Heart right ventricle (tissue), 16 donors: ENCODE results near the gene UBA3. TPM values are rescaled to one million over a fixed set of nuclear protein-coding genes. Genes with fewer than 3 reads are reported as not detected.
A peak's percentile ranks its signal among the peaks of the same experiment; 100 is the strongest.

ENCODE experiments used
- ATAC-seq, 8 donors: fragments of 200-7000 bp; cut with Tn5 transposase; one replicate each; pipeline ENCODE4 v1.9.1; 2020; ENCODE audit warnings: mild to moderate bottlenecking in 8 of 8, moderate library complexity in 8 of 8, moderate number of reproducible peaks in 1 of 8
- DNase-seq, 2 donors: peaks; one replicate each; pipeline ENCODE4 v3.0.0-alpha.2; 2020
- H3K27ac ChIP-seq, 10 donors: fragments of 200-600 bp; sonication (generic) in 2 of 10; one replicate each; pipeline versions ENCODE4 v1.5.0 to v1.8.0; 2020 to 2022; ENCODE audit warnings: mild to moderate bottlenecking in 3 of 10
- H3K27me3 ChIP-seq, 7 donors: fragments of 200-600 bp; one replicate each; pipeline ENCODE4 v1.8.0; 2021 to 2022; ENCODE audit warnings: mild to moderate bottlenecking in 2 of 7
- H3K36me3 ChIP-seq, 9 donors: fragments of 200-600 bp; sonication (generic) in 1 of 9; one replicate each; pipeline versions ENCODE4 v1.5.0 to v1.8.0; 2020 to 2022; ENCODE audit warnings: mild to moderate bottlenecking in 2 of 9
- H3K4me1 ChIP-seq, 9 donors: fragments of 200-600 bp; sonication (generic) in 1 of 9; one replicate each; pipeline versions ENCODE4 v1.5.0 to v1.8.0; 2020 to 2022; ENCODE audit warnings: mild to moderate bottlenecking in 4 of 9
- H3K4me3 ChIP-seq, 10 donors: fragments of 200-600 bp; sonication (generic) in 2 of 10; one replicate each; pipeline versions ENCODE4 v1.5.0 to v1.8.0; 2020 to 2022; ENCODE audit warnings: mild to moderate bottlenecking in 7 of 10, moderate library complexity in 2 of 10
- H3K9me3 ChIP-seq, 11 donors: fragments of 200-600 bp in 10 of 11; sonication (generic) in 2 of 11; one replicate each; pipeline versions ENCODE4 v1.5.0 to v1.8.0; 2013 to 2022; ENCODE audit warnings: mild to moderate bottlenecking in 2 of 11, control low read depth in 1 of 11, moderate library complexity in 1 of 11
- WGBS, 2 donors: extraction: QIAGEN DNeasy Blood & Tissue Kit; methylation state at CpG; one replicate each; pipeline ENCODE4 v1.1.7; 2013; ENCODE audit warnings: inconsistent platforms in 1 of 2; 5-methylcytosine and 5-hydroxymethylcytosine counted together
- intact Hi-C, 10 donors: fragments of 100-400 bp; cut with DNase I; formaldehyde crosslinking; loops; one replicate each; pipeline versions ENCODE4 v1.11.1 to v1.14.2; 2022
- polyA plus RNA-seq, 2 donors: library from polyadenylated mRNA; stranded (reverse); fragments of 200-250 nt; gene quantifications; one replicate each; pipeline ENCODE4 v1.2.3, GENCODE V29; 2013
- total RNA-seq, 10 donors: library from RNA; stranded (reverse); fragmentation: NEBNext Ultra II Directional in 3 of 10; extraction: Animal tissue kit (Norgen Biotek cat#: 25700) in 3 of 10; gene quantifications; one replicate each; pipeline versions ENCODE4 v1.2.1 to v1.2.4, GENCODE V29; 2021 to 2023
- TF ChIP-seq, protein P1 (sequence below), 9 donors: fragments of 200-600 bp; sonication (generic) in 2 of 9; IDR thresholded peaks; one replicate each; pipeline versions ENCODE4 v1.5.0 to v1.8.0; 2021 to 2022; ENCODE audit warnings: antibody characterized with exemption in 9 of 9, mild to moderate bottlenecking in 5 of 9, moderate library complexity in 1 of 9
- donor health status: Arrhythmogenic right ventricular cardiomyopathy.
- donor health status: ischemic (EF 13 %, LVEDD 7.1; RV severe dilation, severe dysfunction).
- donor health status: healthy with polysubstance abuse.
- donor health status: DM: no; HTN: yes; CAD: no.
- donor health status: DM: no; HTN: no; CAD: no.
- donor health status: ischemic (EF 25% LVEDD 6.9; RV normal size, moderate dysfunction).
- donor health status: ischemic (EF 25% LVEDD 5.7; RV mildly dilated, moderate dysfunction).
- donor health status: healthy.
- donor health status: DM: yes; HTN: yes; CAD: no.
- donor health status: Ischemic cardiomyopathy.
- donor health status: ischemic (EF 35%, LVEDD 5.7; RV mildly dilated, moderate dysfunction).
- donor health status: nonischemic (EF 11% LVEDD 7.7; RV severe dilation, severe dysfunction).
- donor health status: DM: yes; HTN: yes; CAD: no.
- donor health status: PGD.
- donor health status: ischemic (EF 29% LVEDD 5.4; RV normal size, mild dysfunction).
- donor health status: nonischemic (EF 23%, LVEDD 6.1; RV moderate dilation, normal function).

Gene UBA3
- total and polyA plus RNA-seq, 12 donors = 36.7 to 119 (median 86.5) TPM

DNA sequence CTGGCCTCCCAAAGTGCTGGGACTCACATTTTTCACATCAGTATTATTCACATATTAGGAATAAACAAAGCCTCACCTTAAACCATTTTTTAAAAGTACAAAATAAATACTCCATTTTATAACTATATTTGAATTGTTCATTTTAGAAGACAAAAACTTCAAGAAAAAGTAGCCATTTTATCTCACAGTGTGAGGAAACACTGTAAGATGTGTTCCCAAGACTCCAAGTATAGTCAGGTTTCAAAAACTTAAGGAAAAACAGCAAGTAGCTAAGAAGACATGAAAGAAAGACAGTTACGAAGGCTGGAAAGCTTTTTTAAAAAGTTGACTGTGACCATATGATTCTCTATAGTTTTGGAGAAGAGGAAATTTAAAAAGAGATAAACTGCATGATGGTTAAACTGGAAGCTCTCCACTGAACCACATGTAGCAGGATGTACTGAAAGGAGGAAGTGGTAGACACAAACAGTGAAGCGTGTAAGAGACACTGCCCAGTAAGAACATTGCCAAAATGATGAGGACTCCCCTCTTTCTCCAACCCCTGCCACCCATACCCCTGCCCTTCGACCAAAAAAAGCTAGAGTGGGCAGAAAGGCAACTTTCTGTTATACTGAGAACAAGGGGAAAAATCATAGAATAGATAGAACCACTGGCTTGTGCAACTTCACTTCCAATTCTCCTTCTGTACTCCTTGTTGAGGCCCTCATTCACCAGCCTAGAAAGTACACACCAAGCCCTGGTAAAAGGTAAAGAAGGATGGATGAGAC is 21.8 kb downstream of the UBA3 start:
- intact Hi-C loops = no loop called here
- DNase-seq = no peak
- no peaks in the 10 kb centered on the region for H3K27me3 ChIP-seq
- H3K4me1 ChIP-seq = peaks cover 0 to 15% (median 0%) of the 10 kb centered on the region in 9 donors
- WGBS, 2 donors = 87 to 93% methylated on average over 3 of the region's 3 CpGs
- H3K4me3 ChIP-seq = no peak overlapping the region
- H3K9me3 ChIP-seq = no peaks in the 10 kb centered on the region
- peak overlapping the region in 1 of 10 donors; percentile 39 for H3K27ac ChIP-seq
- peaks cover 0 to 100% (median 59%) of the 10 kb centered on the region in 9 donors for H3K36me3 ChIP-seq
- TF ChIP-seq, protein P1, sequence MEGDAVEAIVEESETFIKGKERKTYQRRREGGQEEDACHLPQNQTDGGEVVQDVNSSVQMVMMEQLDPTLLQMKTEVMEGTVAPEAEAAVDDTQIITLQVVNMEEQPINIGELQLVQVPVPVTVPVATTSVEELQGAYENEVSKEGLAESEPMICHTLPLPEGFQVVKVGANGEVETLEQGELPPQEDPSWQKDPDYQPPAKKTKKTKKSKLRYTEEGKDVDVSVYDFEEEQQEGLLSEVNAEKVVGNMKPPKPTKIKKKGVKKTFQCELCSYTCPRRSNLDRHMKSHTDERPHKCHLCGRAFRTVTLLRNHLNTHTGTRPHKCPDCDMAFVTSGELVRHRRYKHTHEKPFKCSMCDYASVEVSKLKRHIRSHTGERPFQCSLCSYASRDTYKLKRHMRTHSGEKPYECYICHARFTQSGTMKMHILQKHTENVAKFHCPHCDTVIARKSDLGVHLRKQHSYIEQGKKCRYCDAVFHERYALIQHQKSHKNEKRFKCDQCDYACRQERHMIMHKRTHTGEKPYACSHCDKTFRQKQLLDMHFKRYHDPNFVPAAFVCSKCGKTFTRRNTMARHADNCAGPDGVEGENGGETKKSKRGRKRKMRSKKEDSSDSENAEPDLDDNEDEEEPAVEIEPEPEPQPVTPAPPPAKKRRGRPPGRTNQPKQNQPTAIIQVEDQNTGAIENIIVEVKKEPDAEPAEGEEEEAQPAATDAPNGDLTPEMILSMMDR (IDR thresholded peaks at IDR 0.05) = no peak
- ATAC-seq = no peak

DNA sequence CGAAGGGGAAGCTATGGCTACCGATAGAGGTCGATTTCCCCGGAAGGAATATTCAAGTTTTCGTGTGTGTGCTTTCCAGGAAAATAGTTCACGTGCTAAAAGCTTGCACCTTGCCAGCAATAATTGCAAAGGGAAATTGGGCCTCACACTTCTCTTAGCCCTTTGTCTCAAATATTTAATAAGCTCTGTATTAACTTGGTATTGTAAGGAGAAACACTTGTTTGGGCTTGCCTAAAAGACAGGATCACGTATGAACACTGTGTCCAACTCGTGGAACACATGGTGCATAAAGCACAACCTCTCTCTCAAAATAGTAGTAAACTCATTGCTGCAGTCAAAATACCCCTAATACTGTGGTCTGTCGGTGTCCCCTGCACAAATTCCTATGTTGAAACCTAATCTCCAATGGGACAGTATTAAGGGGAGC is 27.7 kb downstream of the UBA3 start:
- WGBS, 2 donors = 8 to 11% methylated on average over 9 of the region's 9 CpGs
- Histone ChIP-seq H3K4me3 (peak overlapping the region; percentile 66 to 99 (median 76)), H3K9me3 (no peaks in the 10 kb centered on the region), H3K36me3 (peaks cover 0 to 70% (median 22%) of the 10 kb centered on the region in 9 donors), H3K27me3 (no peaks in the 10 kb centered on the region), H3K4me1 (peaks cover 3 to 36% (median 32%) of the 10 kb centered on the region in 9 donors), H3K27ac (peak overlapping the region in 9 of 10 donors; percentile 87 to 98 (median 92))
- intact Hi-C loops = loop anchor here in 2 of 10 donors (2.0 to 5.0 kb wide), 2 partner anchors 26 to 40 kb away; partner anchors contain the start of gene EOGT (in 2 of the 2)
- TF ChIP-seq, protein P1 (IDR thresholded peaks at IDR 0.05) = no peak
- no peak for DNase-seq
- peak in 3 of 8 donors; percentile 1 to 18 (median 9) for ATAC-seq

DNA sequence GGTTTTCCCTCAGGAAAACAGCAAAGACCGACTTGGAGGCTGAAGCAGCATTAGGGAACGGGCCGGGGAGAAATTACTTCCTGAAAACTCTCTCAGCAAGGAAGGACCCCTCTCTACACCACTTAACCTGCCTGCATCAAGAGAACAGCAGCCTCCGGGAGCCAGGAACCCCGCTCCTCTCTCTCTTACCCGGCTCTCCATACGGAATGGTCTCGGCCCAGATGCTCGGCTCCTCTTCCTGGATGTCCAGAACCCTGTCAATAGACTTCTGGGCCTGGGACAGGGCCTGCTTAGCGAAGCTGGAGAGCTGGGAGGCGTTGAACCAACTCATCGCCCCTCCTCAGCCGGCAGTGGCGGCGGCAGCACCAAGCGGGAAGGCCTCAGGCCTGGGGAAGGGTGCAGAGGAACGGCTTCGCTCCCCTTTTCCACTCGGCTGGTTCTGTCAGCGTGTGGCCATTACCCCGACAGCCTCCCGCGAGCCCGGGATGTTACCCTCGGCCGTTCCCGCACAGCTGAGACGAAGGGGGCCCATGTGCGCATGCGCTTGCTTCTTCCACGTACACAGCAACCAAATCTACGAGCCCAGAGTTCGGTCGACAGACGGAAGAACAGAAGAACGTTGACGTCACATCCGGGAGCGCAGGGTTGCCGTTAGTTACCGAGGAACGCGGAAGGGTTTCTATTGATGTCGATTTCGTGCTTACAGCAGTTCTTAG is 28.3 kb downstream of the UBA3 start, which contains the start of gene TMF1:
TMF1 (minus strand) TSS at position 578 of the 716 bp plus-strand sequence; CDS start at position 331, 247 bp downstream.
- 0% methylated on average over 45 of the region's 45 CpGs for WGBS, 2 donors
- Histone ChIP-seq H3K4me1 (peaks cover 3 to 42% (median 36%) of the 10 kb centered on the region in 9 donors), H3K27ac (peak within 1 kb of the TSS; percentile 82 to 98 (median 92)), H3K36me3 (peaks cover 0 to 70% (median 28%) of the 10 kb centered on the region in 9 donors), H3K4me3 (peak within 1 kb of the TSS; percentile 66 to 99 (median 76)), H3K27me3 (no peaks in the 10 kb centered on the region), H3K9me3 (no peaks in the 10 kb centered on the region)
- peak; percentile 96 to 99 (median 98) for ATAC-seq
- intact Hi-C loops = loop anchor here in 2 of 10 donors (2.0 to 5.0 kb wide), 2 partner anchors 27 to 40 kb away; partner anchors contain the start of gene EOGT (in 2 of the 2)
- TF ChIP-seq, protein P1 (IDR thresholded peaks at IDR 0.05) = no peak
- peak; percentile 98 for DNase-seq

DNA sequence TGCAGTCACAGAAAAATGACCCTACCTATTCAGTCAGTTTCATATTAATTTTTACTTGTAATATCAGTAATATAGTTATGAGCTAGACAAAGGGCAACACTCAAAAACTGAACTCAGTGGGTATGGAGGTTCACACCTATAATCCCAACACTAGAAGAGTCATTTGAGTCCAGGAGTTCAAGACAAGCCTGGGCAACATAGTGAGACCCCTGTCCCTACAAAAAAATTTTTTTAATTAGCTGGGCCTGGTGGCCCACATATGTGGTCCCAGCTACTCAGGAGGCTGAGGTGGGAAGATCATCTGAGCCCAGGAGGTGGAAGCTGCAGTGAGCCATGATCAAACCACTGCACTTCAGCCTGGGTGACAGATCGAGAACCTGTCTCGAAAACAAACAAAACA is 31.2 kb downstream of the UBA3 start:
- no peaks in the 10 kb centered on the region for H3K27me3 ChIP-seq
- 98% methylated on average over 2 of the region's 2 CpGs for WGBS, 2 donors
- H3K9me3 ChIP-seq = no peaks in the 10 kb centered on the region
- H3K4me3 ChIP-seq = no peak overlapping the region
- peaks cover 0 to 70% (median 23%) of the 10 kb centered on the region in 9 donors for H3K36me3 ChIP-seq
- intact Hi-C loops = no loop called here
- ATAC-seq (no peak), DNase-seq (no peak)
- H3K27ac ChIP-seq = no peak overlapping the region
- TF ChIP-seq, protein P1 (IDR thresholded peaks at IDR 0.05) = no peak
- H3K4me1 ChIP-seq = peaks cover 3 to 51% (median 43%) of the 10 kb centered on the region in 9 donors
